UCSD-AML1 (cell line): ENCODE data around the gene KCNK7.
"Not testable (repeated sequence)": the region's sequence is repeated elsewhere in the genome, so short reads cannot be mapped to it uniquely, and the experiment has no call there.

ENCODE experiments used
- DNase-seq: peaks from one replicate; lab custom pipeline; 2025; ENCODE audit not compliant: unreplicated experiment; lab: John Stamatoyannopoulos, UW

The KCNK7 gene

DNA sequence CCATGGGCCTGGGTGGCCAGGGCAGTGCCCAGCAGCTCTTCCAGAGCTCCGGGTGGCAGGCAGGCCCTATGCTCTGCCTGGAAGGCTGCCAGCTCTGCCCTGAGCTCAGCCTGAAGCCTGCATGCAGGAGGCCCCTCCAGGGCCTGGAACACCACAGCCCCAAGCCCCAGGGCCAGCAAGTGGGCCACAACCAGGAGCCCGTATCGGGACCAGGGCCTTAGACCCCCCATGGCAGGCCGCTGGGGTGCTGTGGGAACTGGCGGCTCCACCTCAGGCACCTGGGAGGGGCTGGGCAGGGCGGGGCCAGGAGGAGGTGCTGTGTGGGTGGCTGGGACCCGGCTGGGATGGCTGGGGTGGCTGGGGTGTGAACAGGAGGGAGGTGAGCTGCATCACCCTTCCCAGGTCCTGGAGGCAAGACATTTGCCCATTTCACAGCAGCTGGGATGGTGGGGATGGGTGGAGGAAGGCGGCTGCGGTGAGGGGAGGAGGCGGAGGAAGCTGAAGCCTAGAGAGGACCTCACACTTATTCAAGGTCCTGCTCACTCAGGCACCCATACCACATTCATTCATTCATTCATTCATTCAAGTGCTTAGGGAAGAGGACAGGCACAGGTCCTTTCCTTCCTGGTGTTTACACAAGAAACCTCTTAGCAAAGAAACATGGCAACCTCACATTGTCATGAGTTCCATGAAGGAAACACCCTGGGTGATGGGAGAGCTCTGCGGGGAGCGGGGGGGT, at the start of gene KCNK7:
TSS of gene KCNK7 (minus strand) at position 258 of the 739 bp plus-strand sequence. CDS start at position 230, 28 bp downstream.
- DNase-seq = no peak

DNA sequence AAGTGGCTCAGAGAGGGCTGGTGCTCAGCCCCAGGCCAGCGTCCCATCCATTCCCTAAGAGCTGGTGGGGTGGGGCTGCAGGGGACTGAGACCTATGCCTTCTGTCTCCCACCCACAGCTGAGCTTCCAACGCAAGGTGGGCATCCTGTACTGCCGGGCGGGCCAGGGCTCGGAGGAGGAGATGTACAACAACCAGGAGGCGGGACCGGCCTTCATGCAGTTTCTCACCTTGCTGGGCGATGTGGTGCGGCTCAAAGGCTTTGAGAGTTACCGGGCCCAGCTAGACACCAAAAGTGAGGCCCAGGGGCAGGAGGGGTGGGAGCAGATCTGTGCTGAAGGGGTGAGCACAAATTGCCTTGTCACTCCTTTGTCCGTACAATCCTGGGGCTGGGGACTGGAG, 49.2 kb upstream of the KCNK7 start:
- DNase-seq = no peak

- no peak for DNase-seq
Observed at GRCh38 chr11:65643971-65644370, 48.4 kb upstream of the KCNK7 start.

DNA sequence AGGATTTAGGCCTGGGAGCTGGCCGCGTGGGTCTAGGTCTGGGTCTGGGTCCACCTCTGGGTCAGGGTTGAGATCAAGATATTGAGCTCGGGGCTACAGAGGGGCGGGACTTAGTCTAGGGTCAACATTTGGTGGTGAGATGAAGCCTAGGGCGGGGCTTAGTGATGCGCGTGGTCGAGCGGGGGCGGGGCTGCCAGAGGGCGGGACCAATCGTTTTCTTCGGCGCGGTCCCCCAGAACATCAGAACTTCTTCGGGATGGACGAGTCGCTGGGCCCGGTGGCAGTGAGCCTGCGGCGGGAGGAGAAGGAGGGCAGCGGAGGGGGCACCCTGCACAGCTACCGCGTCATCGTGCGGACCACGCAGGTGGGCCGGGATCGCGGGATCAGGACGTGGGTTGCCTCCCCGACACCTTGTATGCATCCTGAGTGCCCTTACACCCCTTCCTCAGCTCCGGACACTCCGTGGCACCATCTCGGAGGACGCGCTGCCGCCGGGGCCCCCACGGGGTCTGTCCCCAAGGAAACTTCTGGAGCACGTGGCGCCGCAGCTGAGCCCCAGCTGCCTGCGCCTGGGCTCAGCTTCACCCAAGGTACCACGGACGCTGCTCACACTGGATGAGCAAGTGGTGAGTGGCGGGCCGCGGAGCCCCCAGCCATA, 46.5 kb upstream of the KCNK7 start:
- peak; percentile 49 for DNase-seq

GRCh38 chr11:65641297-65642013, 45.9 kb upstream of the KCNK7 start:
- DNase-seq = no peak

DNA sequence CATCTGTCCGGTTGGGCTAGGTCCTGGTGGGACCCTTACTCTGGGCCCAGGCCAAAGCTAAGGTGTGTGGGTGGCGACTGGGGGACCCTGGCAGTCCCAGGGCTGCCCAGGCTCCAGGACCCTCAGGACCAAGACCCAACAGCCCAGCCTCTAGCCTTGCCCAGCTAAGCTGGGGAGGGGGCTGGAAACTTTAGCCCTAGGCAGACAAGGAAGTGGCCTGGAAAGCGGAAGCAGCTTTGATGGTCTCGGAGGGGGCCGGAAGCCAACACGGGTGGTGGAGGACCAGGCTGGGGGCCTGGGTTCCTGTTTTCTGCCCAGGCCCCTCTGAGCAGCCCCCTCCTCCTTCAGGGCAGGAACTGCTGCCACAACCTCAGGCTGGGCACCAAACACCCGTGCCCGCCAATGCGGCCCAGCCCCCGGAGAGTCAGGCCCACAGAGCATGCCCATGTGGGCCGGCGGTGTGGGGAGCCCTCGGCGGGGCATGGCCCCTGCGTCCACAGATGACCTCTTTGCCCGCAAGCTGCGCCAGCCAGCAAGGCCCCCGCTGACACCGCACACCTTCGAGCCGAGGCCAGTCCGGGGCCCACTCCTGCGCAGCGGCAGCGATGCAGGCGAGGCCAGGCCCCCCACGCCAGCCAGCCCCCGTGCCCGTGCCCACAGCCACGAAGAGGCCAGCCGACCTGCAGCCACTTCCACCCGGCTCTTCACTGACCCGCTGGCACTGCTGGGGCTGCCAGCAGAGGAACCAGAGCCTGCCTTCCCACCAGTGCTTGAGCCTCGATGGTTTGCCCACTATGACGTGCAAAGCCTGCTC, 45.1 kb upstream of the KCNK7 start:
- DNase-seq = peak; percentile 92

- peak; percentile 92 for DNase-seq
Observed at GRCh38 chr11:65639623-65640482, 44.3 kb upstream of the KCNK7 start.

GRCh38 chr11:65639228-65639597, 43.6 kb upstream of the KCNK7 start:
- not testable (repeated sequence) for DNase-seq

DNA sequence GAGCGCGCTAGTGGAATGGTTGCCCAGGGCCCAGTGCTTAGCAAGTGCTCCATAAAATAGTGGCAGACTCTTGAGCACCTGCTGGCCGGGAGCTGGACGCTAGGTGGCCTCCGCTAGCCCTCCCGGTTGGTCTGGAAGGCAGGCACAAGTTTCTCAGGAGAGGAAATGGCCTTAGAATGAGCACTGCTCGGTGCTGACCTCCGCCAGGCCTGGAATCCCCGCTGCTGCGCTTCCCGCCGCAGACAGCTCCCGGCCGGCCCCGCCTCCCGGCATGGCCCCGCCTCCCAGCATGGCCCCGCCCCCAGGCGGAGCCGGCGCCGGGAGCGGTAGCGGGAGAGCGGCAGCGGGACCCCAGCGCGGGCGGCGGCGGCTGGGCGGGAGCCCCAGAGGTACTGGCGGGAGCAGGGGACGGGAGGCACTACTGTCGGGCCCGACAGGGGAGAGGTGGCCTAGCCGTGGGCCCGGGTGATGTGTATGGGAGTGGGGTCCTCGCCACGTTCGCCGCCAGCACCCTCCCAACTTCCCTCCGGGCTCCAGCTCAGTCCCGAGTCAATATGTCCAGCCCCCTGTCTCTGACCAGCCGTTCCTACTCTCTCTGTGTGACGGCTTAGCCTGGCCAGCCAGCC, 42.3 kb upstream of the KCNK7 start, which contains the start of gene SIPA1:
TSS of gene SIPA1 (plus strand) at position 308 of the 626 bp plus-strand sequence. CDS start 2,821 bp downstream, outside the sequence.
- peak; percentile 87 for DNase-seq

GRCh38 chr11:65637032-65637557, 41.5 kb upstream of the KCNK7 start:
- DNase-seq = no peak

- no peak for DNase-seq
Observed at GRCh38 chr11:65636108-65637031, 40.8 kb upstream of the KCNK7 start.

GRCh38 chr11:65634905-65635731, 39.5 kb upstream of the KCNK7 start:
- no peak for DNase-seq

GRCh38 chr11:65634440-65634839, 38.8 kb upstream of the KCNK7 start:
- DNase-seq = no peak

GRCh38 chr11:65634109-65634436, 38.5 kb upstream of the KCNK7 start:
- DNase-seq = no peak

GRCh38 chr11:65633390-65634108, 37.9 kb upstream of the KCNK7 start:
- no peak for DNase-seq

- no peak for DNase-seq
Observed at GRCh38 chr11:65630215-65630614, 34.6 kb upstream of the KCNK7 start.

GRCh38 chr11:65629579-65629978, 34.0 kb upstream of the KCNK7 start:
- no peak for DNase-seq
